ENCODE measurements around the gene HEXIM1. TPM values are rescaled to one million over a fixed set of nuclear protein-coding genes. Genes with fewer than 3 reads are reported as not detected.

Gene HEXIM1
- total RNA-seq, 2 experiments from 2014 or later, result 50.5 to 50.9 TPM

DNA sequence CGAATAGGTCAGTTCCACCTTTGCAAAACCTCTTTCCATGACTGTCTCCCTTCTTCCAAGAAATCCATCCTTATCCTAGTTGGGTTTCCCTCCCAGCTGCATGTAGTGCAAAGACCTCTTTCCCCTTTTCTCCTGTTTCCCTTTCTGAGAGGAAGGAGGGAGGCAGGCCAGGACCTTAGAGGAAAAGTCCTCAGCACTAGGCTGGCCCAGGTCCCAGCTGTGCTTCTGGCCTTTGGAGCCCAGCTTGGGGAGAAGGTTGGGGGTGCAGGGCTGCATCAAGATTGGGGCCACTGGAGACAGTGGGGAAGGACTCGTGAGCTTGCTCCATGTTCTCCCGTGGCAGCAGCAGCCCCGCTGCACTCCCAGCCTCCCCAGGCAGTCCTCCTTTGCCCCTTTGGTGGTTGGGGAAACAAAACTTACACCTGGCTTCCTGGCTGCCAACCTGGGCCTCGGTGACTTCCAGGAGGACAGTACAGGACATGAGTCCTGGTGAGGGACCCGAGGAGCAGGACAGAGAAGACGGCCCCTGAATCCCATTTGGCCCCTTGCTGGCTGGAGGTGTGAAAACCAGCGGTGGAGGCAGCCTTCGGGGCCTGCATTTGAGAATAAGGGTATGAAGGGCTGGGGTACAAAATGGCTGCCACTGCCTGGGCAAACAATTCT is 13.9 kb downstream of the HEXIM1 start:
- Mint-ChIP-seq H3K4me3 (peak overlapping the region; percentile 93), H3K9me3 (no peaks in the 10 kb centered on the region), H3K36me3 (ENCODE audit: low read depth) (peaks cover 27% of the 10 kb centered on the region), H3K27ac (peak overlapping the region; percentile 94), H3K4me1 (ENCODE audit: low read depth) (peaks cover 35% of the 10 kb centered on the region), H3K27me3 (no peaks in the 10 kb centered on the region)
- no peak overlapping the region for H3K27ac ChIP-seq (ENCODE audit: low read depth in 1 of 2, low read length in 2 of 2)
- POLR2A ChIA-PET, result interaction anchor here (0.6 to 5.6 kb wide), 21 partner anchors 9 to 1039 kb away, joined by 3 to 630 read pairs (median 11); partner anchors contain the start of genes ACBD4, FMNL1, HDAC5 and HEXIM1
- CTCF ChIA-PET, result interaction anchor here (3.7 to 6.8 kb wide), 3 partner anchors 12 to 36 kb away, joined by 16 to 108 read pairs (median 68); partner anchors contain the start of genes ACBD4 and HEXIM1
- peaks cover 26% of the 10 kb centered on the region for H3K4me1 ChIP-seq (ENCODE audit: insufficient read depth, low read length)
- intact Hi-C loops (cut with DNase I, micrococcal nuclease), result loop anchor here in 1 of 2 experiments (5.0 kb wide), 3 partner anchors 35 to 155 kb away; partner anchors contain the start of genes MAP3K14 and NMT1
- ATAC-seq (ENCODE audit: poor library complexity), result no peak
- peak in 1 of 14 experiments; percentile 41 for DNase-seq
- TF ChIP-seq CTCF (IDR thresholded peaks at IDR 0.05), result no peak
- H3K36me3 ChIP-seq (ENCODE audit: insufficient read depth, low read length), result no peaks in the 10 kb centered on the region
- H3K27me3 ChIP-seq (ENCODE audit: control insufficient read depth in 1 of 2, insufficient read depth in 2 of 2, low read length in 2 of 2), result no peaks in the 10 kb centered on the region
- peak overlapping the region; percentile 97 for H3K4me3 ChIP-seq (ENCODE audit: low read length)
- H3K9me3 ChIP-seq (ENCODE audit: control insufficient read depth in 1 of 2, insufficient read depth in 1 of 2, low read length in 2 of 2), result no peaks in the 10 kb centered on the region

DNA sequence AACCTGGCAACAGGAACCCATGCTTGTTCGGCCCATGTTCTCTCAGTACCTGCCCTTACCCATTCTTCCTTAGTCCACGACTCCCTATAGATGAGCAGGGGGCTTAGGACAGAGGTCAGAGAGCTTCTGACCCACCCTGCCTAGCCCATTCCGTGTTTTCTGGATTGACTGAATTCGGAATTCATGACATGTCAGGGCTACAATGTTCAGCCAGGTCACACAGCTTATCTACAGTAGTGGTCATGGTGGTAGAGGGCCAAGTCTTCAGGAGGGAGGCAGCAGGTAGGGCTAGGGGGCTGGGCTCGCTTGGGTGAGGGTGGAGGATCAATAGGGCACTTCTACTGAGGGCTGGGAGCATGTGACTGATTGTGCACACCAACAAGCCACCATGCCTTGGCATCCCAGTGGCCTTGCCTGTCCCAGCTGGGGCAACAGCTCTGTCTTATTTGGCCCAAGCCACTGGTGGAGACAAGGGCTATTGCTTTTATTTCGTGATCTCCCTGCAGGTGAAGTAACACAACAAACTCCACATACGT is 16.5 kb downstream of the HEXIM1 start:
- Histone ChIP-seq H3K9me3 (ENCODE audit: control insufficient read depth in 1 of 2, insufficient read depth in 1 of 2, low read length in 2 of 2) (no peaks in the 10 kb centered on the region), H3K27me3 (ENCODE audit: control insufficient read depth in 1 of 2, insufficient read depth in 2 of 2, low read length in 2 of 2) (no peaks in the 10 kb centered on the region), H3K36me3 (ENCODE audit: insufficient read depth, low read length) (no peaks in the 10 kb centered on the region), H3K4me3 (ENCODE audit: low read length) (no peak overlapping the region), H3K27ac (ENCODE audit: low read depth in 1 of 2, low read length in 2 of 2) (no peak overlapping the region), H3K4me1 (ENCODE audit: insufficient read depth, low read length) (peaks cover 14% of the 10 kb centered on the region)
- ChIA-PET POLR2A (interaction anchor here (1.8 to 4.7 kb wide), 2 partner anchors 7 to 15 kb away, joined by 6 to 87 read pairs; no protein-coding TSS in a partner anchor), CTCF (interaction anchor here (1.2 to 6.8 kb wide), 3 partner anchors 14 to 33 kb away, joined by 3 to 108 read pairs (median 68); partner anchors contain the start of genes ACBD4 and HEXIM1)
- Mint-ChIP-seq H3K4me1 (ENCODE audit: low read depth) (peaks cover 17% of the 10 kb centered on the region), H3K36me3 (ENCODE audit: low read depth) (peaks cover 14% of the 10 kb centered on the region), H3K27ac (no peak overlapping the region), H3K4me3 (no peak overlapping the region), H3K27me3 (no peaks in the 10 kb centered on the region), H3K9me3 (no peaks in the 10 kb centered on the region)
- intact Hi-C loops (cut with DNase I, micrococcal nuclease), result loop anchor here in 1 of 2 experiments (5.0 kb wide), 3 partner anchors 32 to 152 kb away; partner anchors contain the start of genes MAP3K14 and NMT1
- ATAC-seq (ENCODE audit: poor library complexity), result no peak
- no peak for TF ChIP-seq CTCF (IDR thresholded peaks at IDR 0.05)
- DNase-seq, result no peak

DNA sequence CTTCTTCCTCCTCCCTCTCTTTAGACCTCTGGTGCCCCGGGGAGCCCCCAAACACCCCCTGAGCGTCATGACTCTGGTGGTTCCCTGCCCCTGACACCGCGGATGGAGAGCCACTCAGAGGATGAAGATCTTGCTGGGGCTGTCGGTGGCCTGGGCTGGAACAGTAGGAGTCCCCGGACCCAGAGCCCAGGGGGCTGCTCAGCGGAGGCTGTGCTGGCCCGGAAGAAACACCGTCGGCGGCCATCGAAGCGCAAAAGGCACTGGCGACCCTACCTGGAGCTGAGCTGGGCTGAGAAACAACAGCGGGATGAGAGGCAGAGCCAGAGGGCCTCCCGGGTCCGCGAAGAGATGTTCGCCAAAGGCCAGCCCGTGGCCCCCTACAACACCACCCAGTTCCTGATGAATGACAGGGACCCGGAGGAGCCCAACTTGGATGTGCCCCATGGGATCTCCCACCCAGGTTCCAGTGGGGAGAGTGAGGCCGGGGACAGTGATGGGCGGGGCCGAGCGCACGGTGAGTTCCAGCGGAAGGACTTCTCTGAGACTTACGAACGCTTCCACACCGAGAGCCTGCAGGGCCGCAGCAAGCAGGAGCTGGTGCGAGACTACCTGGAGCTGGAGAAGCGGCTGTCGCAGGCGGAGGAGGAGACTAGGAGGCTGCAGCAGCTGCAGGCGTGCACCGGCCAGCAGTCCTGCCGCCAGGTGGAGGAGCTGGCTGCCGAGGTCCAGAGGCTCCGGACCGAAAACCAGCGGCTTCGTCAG is 20.9 kb downstream of the HEXIM1 start:
- H3K9me3 Mint-ChIP-seq, result no peaks in the 10 kb centered on the region
- Histone ChIP-seq H3K9me3 (ENCODE audit: control insufficient read depth in 1 of 2, insufficient read depth in 1 of 2, low read length in 2 of 2) (no peaks in the 10 kb centered on the region), H3K4me1 (ENCODE audit: insufficient read depth, low read length) (peaks cover 23% of the 10 kb centered on the region), H3K36me3 (ENCODE audit: insufficient read depth, low read length) (no peaks in the 10 kb centered on the region), H3K27me3 (ENCODE audit: control insufficient read depth in 1 of 2, insufficient read depth in 2 of 2, low read length in 2 of 2) (no peaks in the 10 kb centered on the region), H3K27ac (ENCODE audit: low read depth in 1 of 2, low read length in 2 of 2) (no peak overlapping the region), H3K4me3 (ENCODE audit: low read length) (no peak overlapping the region)
- no peak overlapping the region for H3K27ac Mint-ChIP-seq
- ChIA-PET POLR2A (interaction anchor here (4.7 to 5.9 kb wide), 2 partner anchors 7 to 20 kb away, joined by 87 to 122 read pairs; partner anchors contain the start of genes HEXIM1 and HEXIM2), CTCF (no interaction called here)
- H3K4me1 Mint-ChIP-seq (ENCODE audit: low read depth), result peaks cover 26% of the 10 kb centered on the region
- TF ChIP-seq CTCF (IDR thresholded peaks at IDR 0.05), result no peak
- H3K4me3 Mint-ChIP-seq, result no peak overlapping the region
- no peak for ATAC-seq (ENCODE audit: poor library complexity)
- no peaks in the 10 kb centered on the region for H3K36me3 Mint-ChIP-seq (ENCODE audit: low read depth)
- intact Hi-C loops (cut with DNase I, micrococcal nuclease), result no loop called here
- no peaks in the 10 kb centered on the region for H3K27me3 Mint-ChIP-seq
- no peak for DNase-seq

All from CD4-positive, alpha-beta T cell (primary cell).